A204.1 (cell line): ENCODE measurements around the gene ADSL.

Experiments used
- FAIRE-seq: peaks from 2 replicates; lab custom pipeline; 2012; peaks lifted over from hg19 to GRCh38; lab: Jason Lieb, UNC

ADSL gene

DNA sequence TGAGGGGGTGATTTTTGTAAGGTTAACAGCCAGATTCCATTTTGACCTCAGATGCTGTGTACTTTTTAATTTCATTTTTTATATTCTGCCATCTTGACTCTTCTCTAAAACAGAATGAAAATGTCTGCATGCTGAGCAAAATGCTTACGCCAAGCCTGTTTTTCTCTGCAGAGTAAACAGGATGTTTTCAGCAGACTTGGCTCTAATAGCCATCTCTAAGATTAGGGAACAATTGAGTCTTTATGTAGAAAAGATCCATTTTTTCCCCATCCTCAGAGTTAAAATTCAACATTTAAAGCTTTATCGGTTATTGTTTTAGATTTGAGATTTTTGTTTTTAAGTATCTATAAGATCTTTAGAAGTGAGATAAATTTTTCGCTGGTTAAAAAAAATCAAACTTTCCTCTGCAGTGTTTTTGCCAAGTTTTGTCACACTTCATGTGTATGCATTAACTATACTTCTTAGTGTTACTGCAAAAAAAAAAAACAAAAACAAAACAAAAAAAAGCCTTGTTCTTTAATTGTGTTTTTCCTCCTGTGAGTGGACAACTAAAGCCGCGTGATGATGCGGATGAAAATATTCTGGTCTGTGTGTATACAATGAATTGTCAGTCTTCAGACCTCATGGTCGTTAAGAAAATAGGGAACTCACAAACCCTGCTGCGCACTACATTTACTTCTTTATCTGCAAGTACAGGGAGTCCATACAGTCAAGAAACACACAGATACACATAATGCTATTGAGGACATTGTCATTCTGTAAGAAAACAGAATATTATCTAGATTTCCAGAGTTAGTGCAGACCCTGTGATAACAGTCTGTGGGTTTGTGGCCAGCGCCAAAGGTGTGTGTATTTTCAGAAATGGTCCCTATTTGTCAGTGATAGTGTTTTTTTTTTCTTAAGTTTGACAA is 17.5 kb upstream of the ADSL start:
- FAIRE-seq = no peak

GRCh38 chr22:40329466-40329865 is 16.8 kb upstream of the ADSL start:
- FAIRE-seq = no peak

DNA sequence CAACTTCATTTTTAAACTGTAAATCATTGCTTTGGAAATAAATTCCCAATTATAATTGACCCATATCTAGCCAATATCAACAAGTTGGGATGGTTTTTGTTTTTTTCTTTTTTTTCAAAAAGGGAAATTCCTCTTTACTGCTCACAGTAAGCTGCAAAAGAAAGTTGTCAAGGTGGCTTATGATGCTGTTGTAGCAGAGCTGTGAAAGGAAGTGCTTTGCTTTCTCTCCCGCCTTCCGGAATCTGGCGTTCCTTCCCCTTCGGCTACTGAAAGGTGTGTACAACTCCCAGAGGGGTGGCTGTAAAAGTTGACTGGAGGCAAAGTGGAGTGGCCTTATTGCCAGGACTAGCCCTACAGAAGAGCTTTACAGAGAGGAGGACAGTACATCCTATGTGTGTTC is 16.2 kb upstream of the ADSL start:
- no peak for FAIRE-seq

- no peak for FAIRE-seq
Observed at GRCh38 chr22:40330615-40331014, 15.7 kb upstream of the ADSL start.

DNA sequence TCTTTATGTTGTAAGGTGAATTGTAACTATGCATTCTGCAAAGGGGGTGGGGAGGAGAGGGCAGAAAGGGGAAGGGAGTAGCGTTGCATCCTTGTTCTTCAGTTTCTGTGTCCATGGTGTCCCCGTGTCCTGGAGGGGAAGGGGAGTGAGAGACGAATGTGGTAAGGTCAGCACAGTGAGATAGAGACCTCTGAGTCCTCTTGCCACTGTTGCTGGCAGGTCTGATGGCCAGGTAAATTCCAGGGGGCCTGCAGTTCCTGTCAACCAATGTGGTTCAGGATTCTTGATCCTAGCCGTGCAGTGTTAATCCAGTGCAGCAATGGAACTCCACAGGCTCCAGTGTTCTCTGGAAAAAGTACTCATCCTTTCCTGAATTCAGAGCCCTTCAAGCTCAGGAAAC is 14.6 kb upstream of the ADSL start:
- no peak for FAIRE-seq

DNA sequence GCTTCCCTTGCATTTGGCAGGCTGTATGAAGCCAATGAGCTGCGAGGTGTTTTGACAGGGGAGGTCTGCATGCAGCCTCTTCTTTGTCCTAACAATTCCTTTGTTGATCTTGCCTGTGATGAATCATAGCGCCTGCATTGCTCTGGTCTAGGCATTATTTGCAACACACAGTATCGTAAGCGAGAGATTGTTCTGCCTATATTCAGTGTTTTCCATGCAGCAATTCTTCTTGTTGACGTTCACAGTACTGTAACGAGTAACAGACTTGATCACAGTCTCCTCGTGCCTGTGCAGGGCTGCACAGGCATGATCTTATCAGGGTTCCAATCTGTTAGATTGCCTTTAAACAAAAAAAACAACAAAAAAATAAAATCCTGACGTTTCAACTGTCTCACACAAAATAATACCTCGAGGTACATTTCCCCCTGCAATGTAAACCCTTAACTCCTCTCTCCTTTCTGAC is 13.9 kb upstream of the ADSL start:
- FAIRE-seq = no peak

DNA sequence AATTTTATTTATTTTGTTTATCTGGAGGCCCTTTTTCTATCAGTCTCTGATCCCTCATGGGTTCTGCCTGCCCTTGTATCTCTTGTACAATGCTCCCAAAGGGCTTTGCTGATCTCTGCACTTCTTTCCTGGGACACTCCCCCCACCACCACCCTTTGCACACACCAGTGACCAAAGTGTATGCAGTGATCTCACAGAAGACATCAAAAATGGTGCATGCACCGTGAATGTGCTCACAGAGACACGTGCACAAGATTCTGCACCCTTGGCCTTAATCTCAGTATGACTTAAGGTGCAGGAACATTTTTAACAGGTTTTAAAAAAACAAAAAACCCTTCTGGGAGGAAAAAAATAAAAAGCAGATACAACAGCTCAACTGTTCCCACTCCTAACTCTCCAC is 12.2 kb upstream of the ADSL start:
- FAIRE-seq = no peak

- no peak for FAIRE-seq
Observed at GRCh38 chr22:40334899-40335298, 11.4 kb upstream of the ADSL start.

GRCh38 chr22:40335358-40335757 is 10.9 kb upstream of the ADSL start:
- peak; percentile 48 for FAIRE-seq

- no peak for FAIRE-seq
Observed at GRCh38 chr22:40340044-40340443, 6.3 kb upstream of the ADSL start.

DNA sequence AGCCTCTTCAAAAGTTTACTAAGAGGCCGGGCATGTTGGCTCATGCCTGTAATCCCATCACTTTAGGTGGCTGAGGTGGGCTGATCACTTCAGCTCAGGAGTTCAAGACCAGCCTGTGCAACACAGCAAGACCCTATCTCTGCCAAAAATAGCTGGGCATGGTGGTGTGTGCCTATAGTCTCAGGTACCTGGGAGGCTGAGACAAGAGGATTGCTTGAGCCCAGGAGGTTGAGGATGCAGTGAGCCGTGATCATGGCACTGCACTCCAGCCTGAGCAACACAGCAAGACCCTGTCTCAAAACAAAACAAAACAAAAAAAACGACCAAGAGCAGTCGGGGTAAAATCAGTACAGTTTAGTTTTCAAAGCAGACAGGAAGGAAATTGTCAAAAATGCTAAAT is 4.7 kb upstream of the ADSL start:
- FAIRE-seq = no peak

- FAIRE-seq = no peak
Observed at GRCh38 chr22:40342521-40342920, 3.8 kb upstream of the ADSL start.

DNA sequence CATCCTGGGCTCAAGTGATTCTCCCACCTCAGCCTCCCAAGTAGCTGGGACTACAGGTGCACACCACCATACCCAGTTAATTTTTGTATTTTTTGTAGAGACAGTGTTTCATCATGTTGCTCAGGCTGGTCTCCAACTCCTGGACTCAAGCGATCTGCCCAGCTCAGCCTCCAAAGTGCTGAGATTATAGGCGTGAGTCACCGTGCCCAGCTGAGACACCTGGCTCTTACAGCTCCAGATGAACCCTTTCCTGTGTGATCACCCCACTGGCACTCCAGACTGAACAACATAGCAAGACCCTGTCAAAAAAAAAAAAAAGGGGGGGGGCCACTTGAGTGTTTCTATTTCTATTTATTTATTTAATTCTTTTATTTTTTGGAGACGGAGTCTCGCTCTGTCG is 1.0 kb upstream of the ADSL start:
- no peak for FAIRE-seq

GRCh38 chr22:40345815-40346184 is 500 bp upstream of the ADSL start:
- no peak for FAIRE-seq

DNA sequence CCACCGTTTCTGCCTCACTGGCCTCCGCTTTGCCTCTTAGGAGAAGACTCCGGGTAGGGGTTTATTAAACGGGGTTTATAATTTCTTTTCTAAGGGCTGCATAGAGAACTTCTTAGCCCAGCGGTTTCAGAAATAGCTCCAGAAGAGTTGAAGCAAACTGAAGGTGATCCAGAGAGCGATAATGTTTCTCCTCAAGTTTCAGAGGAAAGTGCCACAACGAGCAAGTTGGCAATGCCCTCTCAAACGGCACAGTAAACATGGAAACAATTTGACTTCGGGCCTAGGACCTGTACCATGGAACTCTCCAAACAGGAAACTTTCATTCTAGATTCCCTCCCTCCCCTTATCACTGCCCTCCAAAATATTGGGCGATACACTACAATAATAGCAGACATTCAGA is 1.0 kb downstream of the ADSL start:
- no peak for FAIRE-seq

- FAIRE-seq = no peak
Observed at GRCh38 chr22:40348025-40348658, 1.8 kb downstream of the ADSL start.

GRCh38 chr22:40352763-40353162 is 6.5 kb downstream of the ADSL start:
- no peak for FAIRE-seq

DNA sequence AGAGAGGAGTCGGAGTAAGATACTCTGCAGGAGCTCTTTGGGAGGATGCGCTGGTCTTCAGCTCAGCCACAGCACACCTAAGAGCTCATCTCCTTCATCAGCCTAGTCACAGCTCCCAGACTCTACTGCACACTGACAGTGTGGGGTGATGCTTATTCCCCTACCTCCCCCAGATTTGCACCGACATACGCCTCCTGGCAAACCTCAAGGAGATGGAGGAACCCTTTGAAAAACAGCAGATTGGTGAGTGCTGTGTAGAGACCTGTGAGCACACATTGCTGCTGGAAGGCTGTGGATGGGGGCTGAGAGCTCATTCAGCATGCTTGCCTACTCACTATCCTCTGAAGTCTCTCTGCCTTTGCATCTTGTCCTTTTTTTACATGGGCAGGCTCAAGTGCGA is 14.8 kb downstream of the ADSL start:
- no peak for FAIRE-seq

DNA sequence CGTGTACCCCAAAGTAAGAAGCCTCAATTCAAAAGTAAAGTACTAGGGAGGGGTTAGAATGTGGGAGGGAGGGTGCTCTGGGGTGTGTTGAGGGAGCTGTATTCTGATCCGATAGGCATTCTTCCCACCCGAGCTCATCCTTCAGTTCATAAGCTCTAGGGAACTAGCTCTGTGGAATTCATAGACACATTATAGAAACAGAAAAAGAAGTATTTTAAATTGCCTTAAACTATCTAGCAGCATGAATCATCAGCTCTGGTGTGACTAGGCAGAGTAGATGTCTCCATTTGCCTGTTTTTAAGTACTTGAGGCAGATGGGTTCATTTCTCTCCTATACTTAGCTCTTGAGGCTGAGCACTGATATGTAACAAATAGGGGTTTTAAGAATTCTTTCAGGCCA is 16.8 kb downstream of the ADSL start:
- FAIRE-seq = no peak

- FAIRE-seq = no peak
Observed at GRCh38 chr22:40364431-40364830, 18.1 kb downstream of the ADSL start.

GRCh38 chr22:40366068-40366467 is 19.8 kb downstream of the ADSL start:
- no peak for FAIRE-seq

GRCh38 chr22:40367342-40367741 is 21.0 kb downstream of the ADSL start:
- FAIRE-seq = no peak

DNA sequence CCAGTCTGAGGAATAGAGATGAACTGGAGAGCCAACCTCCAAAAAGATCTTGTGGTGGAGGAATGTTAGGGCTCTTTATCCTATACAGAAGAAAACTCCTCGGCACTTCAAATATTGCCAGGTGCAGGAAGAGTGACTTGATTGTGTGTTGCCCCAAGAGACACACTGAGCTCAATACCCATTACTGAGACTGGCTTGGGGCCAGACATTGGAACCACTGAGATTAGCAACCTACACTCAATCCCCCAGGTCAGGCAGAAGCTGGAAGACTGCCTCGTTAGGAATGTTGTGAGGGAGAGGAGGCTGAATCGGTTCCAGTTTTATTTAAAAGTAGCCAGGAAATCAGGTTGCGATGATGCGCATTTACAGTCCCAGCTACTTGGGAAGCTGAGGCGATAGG is 21.7 kb downstream of the ADSL start:
- no peak for FAIRE-seq

- no peak for FAIRE-seq
Observed at GRCh38 chr22:40368836-40369235, 22.5 kb downstream of the ADSL start.
